Fibroblast of lung (primary cell): Measurements from ENCODE around the gene SLC8A2.

Experiments used
- EZH2 ChIP-seq: IDR thresholded peaks from 2 replicates; pipeline ENCODE4 v1.5.1; 2012; ENCODE audit warnings: low read length, control low read depth, mild to moderate bottlenecking; ENCODE audit errors: missing control alignments
- TF ChIP-seq, protein P1 (sequence below), 2 donors: IDR thresholded peaks in 1 of 2; conservative IDR thresholded peaks in 1 of 2; 1 replicate in 1 of 2; 2 replicates in 1 of 2; pipeline ENCODE4 v1.5.1; 2011 to 2012; ENCODE audit warnings: low read length in 2 of 2, control low read depth in 1 of 2, inconsistent platforms in 1 of 2, low read depth in 1 of 2, mild to moderate bottlenecking in 1 of 2

- TF ChIP-seq, protein P1, sequence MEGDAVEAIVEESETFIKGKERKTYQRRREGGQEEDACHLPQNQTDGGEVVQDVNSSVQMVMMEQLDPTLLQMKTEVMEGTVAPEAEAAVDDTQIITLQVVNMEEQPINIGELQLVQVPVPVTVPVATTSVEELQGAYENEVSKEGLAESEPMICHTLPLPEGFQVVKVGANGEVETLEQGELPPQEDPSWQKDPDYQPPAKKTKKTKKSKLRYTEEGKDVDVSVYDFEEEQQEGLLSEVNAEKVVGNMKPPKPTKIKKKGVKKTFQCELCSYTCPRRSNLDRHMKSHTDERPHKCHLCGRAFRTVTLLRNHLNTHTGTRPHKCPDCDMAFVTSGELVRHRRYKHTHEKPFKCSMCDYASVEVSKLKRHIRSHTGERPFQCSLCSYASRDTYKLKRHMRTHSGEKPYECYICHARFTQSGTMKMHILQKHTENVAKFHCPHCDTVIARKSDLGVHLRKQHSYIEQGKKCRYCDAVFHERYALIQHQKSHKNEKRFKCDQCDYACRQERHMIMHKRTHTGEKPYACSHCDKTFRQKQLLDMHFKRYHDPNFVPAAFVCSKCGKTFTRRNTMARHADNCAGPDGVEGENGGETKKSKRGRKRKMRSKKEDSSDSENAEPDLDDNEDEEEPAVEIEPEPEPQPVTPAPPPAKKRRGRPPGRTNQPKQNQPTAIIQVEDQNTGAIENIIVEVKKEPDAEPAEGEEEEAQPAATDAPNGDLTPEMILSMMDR (conservative IDR thresholded peaks at IDR 0.05 in 1 of 2, IDR thresholded peaks at IDR 0.05 in 1 of 2; ENCODE audit: low read depth in 1 of 2, low read length in 2 of 2), result no peak
- TF ChIP-seq EZH2, result no peak
Observed at GRCh38 chr19:47499371-47499770, 27.7 kb upstream of the SLC8A2 start.
